Measurements from ENCODE around the gene PCNX2. TPM values are rescaled to one million over a fixed set of nuclear protein-coding genes. Genes with fewer than 3 reads are reported as not detected.

The PCNX2 gene
- total and polyA plus RNA-seq, 10 of the 15 experiments (the other 5 are each of a cell fraction or from before 2014, with no cell fraction given) = 2.1 to 16.4 (median 8.1) TPM

DNA sequence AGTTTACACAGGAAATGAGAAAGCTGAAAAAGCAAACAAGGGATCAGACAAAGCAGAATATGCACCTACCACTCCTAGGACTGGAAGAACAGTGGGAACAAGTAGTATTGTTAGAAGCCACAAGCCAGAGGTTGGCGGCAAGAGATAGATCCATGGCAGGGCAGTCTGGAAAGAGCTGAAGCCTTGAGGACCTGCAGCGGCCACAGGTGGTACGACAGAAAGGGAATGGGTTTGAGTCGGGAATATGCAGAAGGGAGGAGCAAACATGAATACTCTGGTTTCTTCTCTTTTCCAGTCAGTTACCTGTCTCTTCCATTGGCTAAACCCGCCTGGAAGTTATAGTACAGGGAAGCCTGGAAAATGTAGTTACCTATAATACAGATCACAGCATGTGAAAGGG is 3.9 kb upstream of the PCNX2 start:
- no peak for FAIRE-seq
- 57% methylated on average over 5 of the region's 5 CpGs for WGBS (ENCODE audit: insufficient coverage, insufficient replicate concordance, low lambda C conversion rate, missing lambda C conversion rate)
- H3K9me3 ChIP-seq (replicated peaks; ENCODE audit: control insufficient read depth, insufficient read depth, low read length) = no peaks in the 10 kb centered on the region

DNA sequence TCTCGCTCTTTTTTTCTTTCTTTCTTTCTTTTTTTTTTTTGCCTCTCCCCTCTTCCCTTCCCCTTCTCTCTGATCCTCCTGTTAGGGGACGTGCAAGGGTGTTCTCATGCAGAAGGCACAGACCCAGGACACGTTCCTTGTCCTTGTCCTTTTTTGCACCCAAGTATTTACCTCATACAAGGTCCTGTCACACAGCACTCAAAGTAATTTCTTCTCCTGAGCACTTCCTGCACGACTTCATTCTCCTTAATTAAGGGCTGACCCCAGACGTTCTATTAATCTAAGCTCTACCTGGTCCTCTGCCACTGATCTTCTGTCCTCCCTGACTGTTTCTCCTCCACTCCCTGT is 424 bp upstream of the PCNX2 start:
- no peak for FAIRE-seq
- Histone ChIP-seq H3K4me3 (peak overlapping the region; percentile 97), H3K9me3 (replicated peaks; ENCODE audit: control insufficient read depth, insufficient read depth, low read length) (no peaks in the 10 kb centered on the region), H3K4me2 (ENCODE audit: control insufficient read depth, insufficient read depth) (peak overlapping the region; percentile 99), H3K4me1 (ENCODE audit: control insufficient read depth, insufficient read depth, low read length) (peaks cover 7% of the 10 kb centered on the region; the same call in 1 of the 2 replicates), H3K36me3 (ENCODE audit: control insufficient read depth in 2 of 2, insufficient read depth in 2 of 2, low read length in 1 of 2) (no peaks in the 10 kb centered on the region), H2AFZ (ENCODE audit: control insufficient read depth, low read depth, low read length) (peak overlapping the region; percentile 92), H3K27ac (ENCODE audit: control insufficient read depth, insufficient read depth) (no peak overlapping the region), H3K27me3 (replicated peaks in 1 of 2; ENCODE audit: control insufficient read depth in 2 of 2, insufficient read depth in 2 of 2, low read length in 1 of 2) (no peaks in the 10 kb centered on the region; a peak in 1 of 4 replicates), H3K9ac (ENCODE audit: control insufficient read depth, insufficient read depth, low read length) (no peak overlapping the region), H3K79me2 (ENCODE audit: control insufficient read depth, insufficient read depth, low read length) (no peaks in the 10 kb centered on the region; the same call in none of the 2 replicates), H4K20me1 (ENCODE audit: control insufficient read depth, insufficient read depth) (no peaks in the 10 kb centered on the region)
- POLR2A ChIA-PET = no interaction called here
- intact Hi-C loops (cut with micrococcal nuclease; ENCODE audit: unreplicated experiment) = no loop called here
- no TSS peak for BruUV-seq (replicated peaks)
- SMC1A ChIA-PET (ENCODE audit: uncharacterized antibody, unreplicated experiment) = no interaction called here
- WGBS (ENCODE audit: insufficient coverage, insufficient replicate concordance, low lambda C conversion rate, missing lambda C conversion rate) = 0% methylated on average over 3 of the region's 5 CpGs
- no peak for DNase-seq (ENCODE audit: low read depth, low spot score)
- ATAC-seq = no peak
- RAD21 ChIA-PET (ENCODE audit: unreplicated experiment) = no interaction called here
- CTCF ChIA-PET = no interaction called here
- TF ChIP-seq EP300 (IDR thresholded peaks at IDR 0.05; ENCODE audit: borderline replicate concordance in 1 of 2, control insufficient read depth in 1 of 2, low read depth in 2 of 2, low read length in 2 of 2) (no peak), YBX1 (IDR thresholded peaks at IDR 0.05) (0 out of 2 replicates have a peak, but pooled peaks have one; percentile 34)
- in situ Hi-C loops (cut with MboI) = no loop called here

More for the DNA sequence above, 3.9 kb upstream of the PCNX2 start:
- no peak overlapping the region for H3K27ac ChIP-seq (ENCODE audit: control insufficient read depth, insufficient read depth)
- ChIA-PET CTCF (interaction anchor here (0.6 kb wide), 1 partner anchor 63 kb away, joined by 3 read pairs; no protein-coding TSS in a partner anchor), SMC1A (ENCODE audit: uncharacterized antibody, unreplicated experiment) (no interaction called here), RAD21 (ENCODE audit: unreplicated experiment) (no interaction called here), POLR2A (no interaction called here)
- H3K36me3 ChIP-seq (ENCODE audit: control insufficient read depth in 2 of 2, insufficient read depth in 2 of 2, low read length in 1 of 2) = no peaks in the 10 kb centered on the region
- H3K4me3 ChIP-seq = no peak overlapping the region
- no peaks in the 10 kb centered on the region; a peak in 1 of 4 replicates for H3K27me3 ChIP-seq (replicated peaks in 1 of 2; ENCODE audit: control insufficient read depth in 2 of 2, insufficient read depth in 2 of 2, low read length in 1 of 2)
- no peak overlapping the region for H2AFZ ChIP-seq (ENCODE audit: control insufficient read depth, low read depth, low read length)
- no peak overlapping the region for H3K4me2 ChIP-seq (ENCODE audit: control insufficient read depth, insufficient read depth)
- intact Hi-C loops (cut with micrococcal nuclease; ENCODE audit: unreplicated experiment) (no loop called here), in situ Hi-C loops (cut with MboI) (no loop called here)
- no peaks in the 10 kb centered on the region for H4K20me1 ChIP-seq (ENCODE audit: control insufficient read depth, insufficient read depth)
- no peaks in the 10 kb centered on the region; the same call in none of the 2 replicates for H3K79me2 ChIP-seq (ENCODE audit: control insufficient read depth, insufficient read depth, low read length)
- no peak for TF ChIP-seq ZSCAN29 (IDR thresholded peaks at IDR 0.05)
- no peak for DNase-seq (ENCODE audit: low read depth, low spot score)
- ATAC-seq = no peak
- 0 out of 2 replicates have a peak, but pooled peaks cover 5% of the 10 kb centered on the region for H3K4me1 ChIP-seq (ENCODE audit: control insufficient read depth, insufficient read depth, low read length)
- no TSS peak for BruUV-seq (replicated peaks)
- no peak overlapping the region for H3K9ac ChIP-seq (ENCODE audit: control insufficient read depth, insufficient read depth, low read length)

Data from GM12878 (cell line).